ENCODE data around the gene ANKRD10.
"Not testable (repeated sequence)": the region's sequence is repeated elsewhere in the genome, so short reads cannot be mapped to it uniquely, and the experiment has no call there.

ANKRD10 gene

DNA sequence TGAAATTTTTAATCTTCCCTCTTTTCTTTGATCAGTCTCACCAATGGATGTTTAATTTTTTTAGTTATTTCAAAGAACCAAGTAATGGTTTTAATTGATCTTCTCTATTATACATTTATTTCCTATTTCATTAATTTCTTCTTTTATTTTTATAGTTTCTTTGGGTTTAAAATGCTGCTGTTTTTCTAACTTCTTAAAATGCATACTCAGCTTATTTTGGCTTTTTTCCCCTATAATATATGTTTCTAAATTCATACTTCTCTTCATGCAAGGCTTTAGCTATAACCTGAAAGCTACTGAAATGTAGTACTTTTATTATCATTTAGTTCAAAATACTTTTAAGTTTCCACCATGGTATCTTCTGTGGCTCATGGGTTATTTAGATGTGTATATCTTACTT lies 53.9 kb downstream of the ANKRD10 start:
- DNase-seq: no peak

DNA sequence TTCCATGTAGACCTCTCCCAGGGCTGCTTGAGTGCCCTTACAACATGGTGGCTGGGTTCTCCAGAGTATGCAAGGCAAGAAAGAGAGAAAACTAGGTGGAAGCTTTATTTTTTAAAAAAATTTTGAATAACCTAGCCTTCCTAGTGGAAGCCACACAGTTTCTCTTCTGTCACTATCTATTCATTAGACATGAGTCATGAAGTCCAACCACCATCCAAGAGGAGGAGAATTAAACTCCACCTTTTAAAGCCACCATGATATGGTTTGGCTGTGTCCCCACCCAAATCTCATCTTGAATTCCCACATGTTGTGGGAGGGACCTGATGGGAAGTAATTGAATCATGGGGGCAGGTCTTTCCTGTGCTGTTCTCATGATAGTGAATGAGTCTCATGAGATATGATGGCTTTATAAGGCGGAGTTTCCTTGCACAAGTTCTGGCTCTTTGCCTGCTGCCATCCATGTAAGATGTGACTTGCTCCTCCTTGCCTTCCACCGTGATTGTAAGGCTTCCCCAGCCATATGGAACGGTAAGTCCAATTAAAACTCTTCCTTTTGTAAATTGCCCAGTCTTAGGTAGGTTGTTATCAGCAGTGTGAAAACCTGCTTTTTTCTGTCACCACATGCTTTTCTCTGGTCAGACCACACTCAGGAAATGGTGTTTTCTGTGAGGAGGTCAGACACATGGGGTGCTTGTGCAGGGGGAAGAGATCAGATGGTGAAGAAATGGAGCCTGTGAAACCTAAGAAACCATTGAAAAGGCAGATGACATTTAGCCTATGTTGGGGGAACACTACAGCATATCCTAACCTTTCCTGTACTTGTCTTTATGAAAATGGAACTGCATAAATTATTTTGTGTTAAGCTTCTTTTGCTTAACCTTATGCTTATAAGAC lies 57.7 kb downstream of the ANKRD10 start:
- no peak for DNase-seq

DNA sequence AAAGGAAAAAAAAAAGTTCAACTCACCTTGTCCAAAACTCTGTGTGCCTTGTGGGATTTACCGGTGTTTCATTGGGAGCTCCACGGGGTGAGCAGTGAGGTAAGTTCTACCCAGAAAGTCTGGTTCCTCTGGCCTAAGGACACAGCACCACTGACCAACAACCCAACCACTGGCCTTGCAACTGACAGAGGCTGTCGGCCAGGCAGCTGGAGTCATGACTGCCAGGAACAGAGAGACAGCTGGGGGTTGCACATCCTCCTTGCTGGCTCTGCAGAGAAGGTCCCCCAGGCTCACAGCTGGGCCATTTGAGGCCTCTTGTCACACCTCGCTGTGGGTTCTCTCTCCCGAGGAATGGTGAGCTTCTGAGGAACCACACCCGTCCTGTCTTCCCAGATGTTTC lies 59.5 kb downstream of the ANKRD10 start:
- no peak for DNase-seq

DNA sequence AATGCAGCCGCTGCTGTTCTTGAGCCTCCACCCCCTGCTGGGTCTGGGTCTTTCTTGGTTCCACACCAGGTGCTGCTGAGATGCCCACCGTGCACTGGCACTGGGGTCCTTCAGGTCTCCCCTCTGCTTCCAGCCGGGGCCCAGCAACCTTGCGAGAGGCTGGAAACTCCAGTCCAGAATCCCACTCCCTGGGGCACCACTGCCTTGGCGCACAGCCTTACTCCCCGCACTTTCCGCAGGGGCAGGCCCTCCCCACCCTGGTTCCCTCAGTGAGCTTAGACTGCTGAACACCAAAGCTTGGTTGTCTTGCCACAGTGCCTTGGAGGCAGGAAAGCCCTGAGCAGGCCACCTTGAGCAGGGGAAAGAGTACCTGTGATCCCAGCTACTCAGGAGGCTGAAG lies 60.0 kb downstream of the ANKRD10 start:
- no peak for DNase-seq

DNA sequence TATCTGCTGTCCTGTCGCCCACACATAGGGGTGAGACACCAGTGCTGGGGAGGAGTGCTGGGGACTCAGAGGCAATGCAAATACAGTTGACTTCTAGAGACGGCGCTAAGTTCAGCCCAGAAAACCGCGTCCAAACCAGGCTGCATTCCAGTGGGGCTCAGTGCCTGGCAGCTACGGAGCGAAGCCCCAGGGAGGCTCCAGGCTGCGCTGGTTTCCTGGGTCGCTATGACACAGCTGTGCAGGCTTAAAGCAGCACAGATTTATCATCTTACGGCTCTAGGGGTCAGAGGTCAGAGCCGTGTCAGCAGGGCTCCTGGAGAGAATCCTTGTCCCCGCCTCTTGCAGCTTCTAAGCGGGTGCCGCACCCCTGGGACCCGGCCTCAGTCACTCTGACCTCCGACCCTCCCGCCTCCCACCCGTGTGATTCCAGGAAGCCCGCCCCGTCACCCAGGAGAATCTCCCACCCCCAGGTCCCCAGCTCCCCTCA lies 61.6 kb downstream of the ANKRD10 start:
- DNase-seq: no peak

DNA sequence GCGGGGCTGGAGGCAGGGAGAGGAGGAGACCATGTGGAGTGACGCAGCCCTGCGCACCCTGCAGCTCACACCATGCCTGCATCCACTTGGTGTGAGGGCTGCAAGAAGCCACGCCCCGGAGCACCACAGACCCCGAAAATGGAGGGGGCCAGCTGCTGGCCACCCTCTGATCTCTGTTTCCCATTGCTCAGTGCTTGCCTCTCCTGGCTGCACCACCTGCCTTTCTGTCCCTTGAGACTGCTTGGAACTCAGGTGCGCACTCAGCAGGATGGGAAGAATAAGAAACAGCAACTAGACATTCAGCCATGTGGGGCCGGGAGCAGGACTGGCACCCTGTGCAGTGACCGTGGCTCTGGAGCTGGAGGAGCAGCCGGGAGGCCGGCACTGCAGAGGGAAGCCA lies 64.0 kb downstream of the ANKRD10 start:
- no peak for DNase-seq

DNA sequence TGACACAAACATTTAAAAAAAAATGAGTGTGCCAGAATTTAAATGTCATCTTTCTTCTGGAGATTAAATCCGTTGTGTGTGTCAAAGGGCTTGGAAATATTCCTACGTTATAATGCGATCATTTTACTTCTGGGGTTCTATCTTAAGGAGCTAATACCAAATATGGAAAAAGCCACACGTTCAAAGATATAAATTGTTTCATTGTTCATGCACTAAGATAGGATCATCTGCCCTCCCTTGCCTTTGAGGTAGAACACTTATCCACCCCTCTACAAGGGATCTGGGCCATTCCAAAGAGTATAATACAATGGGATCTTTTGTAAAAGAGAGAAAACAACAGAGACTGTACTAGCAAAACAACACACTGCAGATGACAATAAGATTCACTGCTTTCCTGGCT lies 64.9 kb downstream of the ANKRD10 start:
- DNase-seq: no peak

DNA sequence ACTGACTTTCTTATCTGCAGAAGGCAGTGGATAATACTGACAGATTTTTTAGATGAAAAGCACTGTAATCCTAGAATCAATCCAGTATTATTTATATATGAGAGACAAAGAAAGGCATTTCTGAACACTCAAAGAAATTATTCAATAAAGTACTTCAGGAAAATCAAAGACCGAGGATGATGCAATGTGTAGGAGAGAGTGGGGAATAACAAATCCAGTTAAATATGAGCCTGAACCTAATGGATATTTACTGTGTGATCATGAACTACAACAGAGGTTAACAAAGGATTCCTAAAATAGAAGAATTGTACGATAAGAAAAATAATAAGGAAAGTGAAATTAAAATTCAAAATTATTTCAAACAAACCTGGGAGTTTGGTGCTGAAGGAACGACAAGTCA lies 69.3 kb downstream of the ANKRD10 start:
- no peak for DNase-seq

DNA sequence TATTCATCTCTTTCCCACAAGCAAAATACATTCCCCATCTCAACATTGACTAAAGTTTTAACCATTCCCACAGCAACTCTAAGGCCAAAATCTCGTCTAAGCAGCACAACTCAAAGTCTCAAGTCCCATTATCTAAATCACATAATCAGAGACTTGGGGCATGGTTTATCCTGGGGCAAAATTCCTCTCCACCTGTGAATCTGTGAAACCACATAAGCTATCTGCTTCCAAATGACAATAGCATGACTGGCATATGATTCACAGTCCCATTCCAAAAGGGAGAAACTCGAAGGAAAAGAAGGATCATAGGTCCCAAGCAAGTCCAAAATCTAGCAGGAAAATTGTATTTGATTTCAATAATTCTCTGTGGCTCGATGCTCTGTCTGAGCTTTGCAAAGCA lies 73.0 kb downstream of the ANKRD10 start:
- DNase-seq: no peak

DNA sequence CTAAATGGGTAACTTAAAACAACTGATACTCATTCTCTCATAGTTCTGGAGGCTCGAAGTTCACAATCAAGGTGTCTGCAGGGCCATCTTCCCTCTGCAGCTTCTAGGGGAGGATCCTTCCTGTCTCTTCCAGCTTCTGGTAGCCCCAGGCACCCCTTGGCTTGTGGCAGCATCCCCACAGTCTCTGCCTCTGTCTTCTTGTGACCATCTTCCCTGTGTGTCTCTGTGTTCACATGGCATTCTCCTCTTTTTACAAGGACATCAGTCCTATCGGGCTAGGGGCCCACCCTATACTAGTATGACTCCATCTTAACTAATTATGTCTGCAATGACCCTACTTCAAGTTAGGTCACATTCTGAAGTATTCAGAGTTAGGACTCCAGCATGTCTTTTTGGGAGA lies 73.5 kb downstream of the ANKRD10 start:
- no peak for DNase-seq

DNA sequence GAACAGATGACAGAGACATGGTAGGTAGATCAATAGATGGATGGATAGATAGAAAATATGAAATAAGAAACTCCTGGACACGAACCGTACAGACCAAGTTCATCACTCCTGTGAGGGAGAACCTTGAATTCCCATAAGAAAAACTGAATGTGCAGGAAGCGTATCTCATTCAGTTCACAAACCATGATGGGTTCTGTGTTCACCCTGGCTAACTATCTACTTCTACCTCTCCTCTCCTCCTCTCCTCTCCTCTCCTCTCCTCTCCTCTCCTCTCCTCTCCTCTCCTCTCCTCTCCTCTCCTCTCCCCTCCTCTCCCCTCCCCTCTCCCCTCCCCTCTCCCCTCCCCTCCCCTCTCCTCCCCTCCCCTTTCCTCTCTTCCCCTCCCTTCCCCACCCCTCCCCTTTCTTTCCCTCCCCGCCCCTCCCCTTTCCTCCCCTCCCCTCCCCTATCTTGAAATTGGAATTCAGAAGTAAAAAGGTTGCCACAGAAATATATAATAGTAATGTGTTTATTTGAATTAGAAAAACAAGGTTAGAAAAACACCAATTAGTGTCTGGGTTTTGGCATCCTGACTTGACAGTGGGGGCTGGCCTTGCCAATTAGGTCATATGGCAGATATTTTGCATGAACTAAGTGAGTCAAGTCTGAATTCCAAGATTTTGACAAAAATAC lies 75.9 kb downstream of the ANKRD10 start:
- no peak for DNase-seq

DNA sequence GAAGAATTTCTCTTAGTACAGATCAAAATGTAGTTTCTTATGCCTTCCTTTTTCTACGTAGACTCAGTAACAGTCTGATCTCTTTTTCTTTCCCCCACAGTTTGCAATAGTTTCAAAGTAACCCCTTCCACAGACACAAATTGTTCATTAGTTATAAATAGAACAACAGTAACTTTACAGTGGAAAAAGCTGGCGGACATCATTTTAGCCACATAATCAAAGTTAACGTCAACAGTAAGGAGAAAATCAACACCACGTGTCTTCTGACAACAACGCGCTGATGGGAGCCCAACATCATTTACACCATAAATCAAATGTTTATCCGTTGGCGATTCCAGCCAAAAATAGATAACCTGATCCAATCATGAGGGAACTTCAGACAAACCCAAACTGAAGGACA lies 76.8 kb downstream of the ANKRD10 start:
- no peak for DNase-seq

DNA sequence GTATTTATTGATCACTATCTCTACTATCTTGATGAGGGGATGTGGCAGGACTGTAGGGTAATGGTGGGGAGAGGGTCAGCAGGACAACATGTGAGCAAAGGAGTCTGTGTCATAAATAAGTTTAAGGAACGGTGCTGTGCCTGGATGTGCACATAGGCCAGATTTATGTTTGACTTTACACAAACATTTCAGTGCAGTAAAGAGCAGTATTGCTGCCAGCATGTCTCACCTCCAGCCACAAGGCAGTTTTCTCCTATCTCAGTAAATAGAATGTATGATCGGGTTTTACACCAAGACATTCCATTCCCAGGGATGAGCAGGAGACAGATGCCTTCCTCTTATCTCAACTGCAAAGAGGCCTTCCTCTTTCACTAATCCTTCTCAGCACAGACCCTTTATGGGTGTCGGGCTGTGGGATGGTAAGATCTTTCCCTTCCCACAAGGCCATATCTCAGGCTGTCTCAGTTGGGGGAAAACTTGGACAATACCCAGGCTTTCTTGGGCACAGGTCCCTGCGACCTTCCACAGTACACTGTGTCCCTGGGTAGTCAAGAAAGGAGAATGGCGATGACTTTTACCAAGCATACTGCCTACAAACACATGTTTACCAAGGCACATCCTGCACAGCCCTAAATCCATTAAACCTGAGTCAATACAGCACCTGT lies 77.3 kb downstream of the ANKRD10 start:
- not testable (repeated sequence) for DNase-seq

DNA sequence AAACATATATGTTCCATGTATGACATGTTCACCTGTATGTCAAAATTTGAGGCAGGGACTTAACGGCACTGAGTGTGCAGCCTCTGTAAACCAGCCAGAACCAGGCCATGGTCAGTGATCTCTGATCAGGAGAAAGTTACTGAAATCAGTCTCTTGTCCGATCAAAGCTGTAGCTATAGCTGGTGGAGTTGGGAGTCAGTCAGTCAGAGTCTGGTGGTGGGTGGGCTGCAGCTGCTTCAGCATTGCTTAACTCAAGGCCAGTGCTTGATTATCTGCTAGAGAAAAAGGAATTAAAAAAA lies 78.3 kb downstream of the ANKRD10 start:
- DNase-seq: no peak

DNA sequence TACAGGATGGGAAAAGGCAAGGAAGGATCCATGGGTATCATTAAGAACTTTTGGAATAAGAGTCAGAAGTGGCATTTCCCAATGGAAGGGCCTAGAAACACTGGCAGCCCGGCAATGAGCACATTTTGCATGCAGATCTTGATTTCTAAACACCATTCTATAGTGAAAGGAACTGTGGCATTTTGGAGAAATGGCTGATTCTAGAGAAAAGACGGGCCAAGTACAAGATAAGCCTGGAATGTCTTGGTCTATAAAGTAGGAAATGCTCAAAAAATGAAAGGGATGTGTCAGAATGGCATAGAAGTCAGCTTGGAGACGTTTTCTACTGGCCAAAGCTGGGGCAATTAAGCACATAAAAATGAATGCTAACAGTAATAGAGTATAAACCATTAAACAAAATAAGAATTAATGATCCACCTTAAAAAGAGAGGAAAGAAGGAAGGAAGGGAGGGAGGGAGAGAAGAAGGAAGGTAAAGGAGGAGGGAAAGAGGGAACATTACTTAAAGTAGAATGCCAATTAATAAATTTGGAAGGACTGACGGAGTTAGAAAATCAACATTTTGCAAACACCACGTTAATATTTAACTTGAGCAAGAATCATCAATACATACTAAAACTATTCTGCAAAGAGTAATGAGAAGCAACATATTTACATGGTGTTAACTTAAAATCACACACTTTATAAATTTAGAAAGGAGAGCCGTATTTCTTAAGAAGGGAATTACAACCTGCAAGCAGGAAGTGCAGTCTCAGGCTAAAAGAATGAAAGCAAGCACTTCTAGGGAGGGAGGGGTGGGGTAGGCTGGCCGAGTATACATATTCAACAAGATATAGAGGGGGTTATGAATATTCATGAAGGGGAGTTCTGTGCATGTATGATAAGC lies 78.9 kb downstream of the ANKRD10 start:
- no peak for DNase-seq

DNA sequence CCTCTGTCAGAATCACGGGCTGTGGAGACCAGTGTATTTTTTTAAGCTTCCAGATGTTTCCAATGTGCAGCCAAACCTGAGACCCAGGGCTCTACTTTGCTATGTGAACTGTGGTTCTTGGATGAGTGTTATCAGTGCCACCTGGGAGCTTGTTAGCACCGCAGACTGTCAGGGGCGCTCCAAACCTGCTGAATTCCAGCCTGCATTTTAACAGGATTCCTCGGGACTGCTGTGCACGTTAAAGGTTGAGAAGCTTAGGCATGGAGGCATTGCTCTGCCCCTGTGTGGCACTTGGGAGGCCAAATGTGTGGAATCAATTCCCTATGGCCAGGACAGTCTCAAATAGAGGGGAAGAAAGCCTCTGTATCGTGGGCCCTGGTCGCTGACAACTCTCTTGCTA lies 80.3 kb downstream of the ANKRD10 start:
- no peak for DNase-seq

DNA sequence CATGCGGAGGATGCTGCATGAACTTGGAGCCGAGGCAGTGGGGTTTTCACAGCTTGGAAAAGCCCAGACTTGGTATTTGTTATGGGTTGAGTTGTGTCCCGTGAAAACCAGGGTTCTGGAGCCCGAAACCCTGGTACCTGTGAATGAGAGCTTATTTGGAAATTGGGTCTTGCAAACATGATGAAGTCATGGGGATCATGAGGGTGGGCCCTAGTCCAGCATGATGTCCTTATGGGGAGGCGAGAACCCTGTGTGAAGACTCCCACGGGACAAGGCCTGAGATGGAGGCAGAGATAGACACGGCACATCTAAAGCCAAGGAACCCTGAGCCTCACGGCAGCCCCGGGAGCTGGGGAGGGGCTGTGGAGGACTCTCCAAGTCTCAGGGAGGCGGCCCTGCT lies 82.3 kb downstream of the ANKRD10 start:
- no peak for DNase-seq

DNA sequence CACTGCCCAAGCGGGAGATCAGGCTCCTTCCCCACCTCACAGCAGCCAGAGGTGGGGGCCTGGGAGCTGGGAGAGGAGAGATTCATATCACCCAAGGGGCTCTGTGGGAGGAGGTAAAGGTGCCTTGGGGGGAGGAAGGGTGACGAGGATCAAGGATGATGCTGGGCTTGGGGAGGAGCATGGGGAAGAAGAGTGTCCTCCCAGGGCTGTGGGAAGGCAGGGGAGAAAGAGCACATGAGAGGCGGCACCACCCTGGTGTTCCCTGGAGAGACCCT lies 82.7 kb downstream of the ANKRD10 start:
- DNase-seq: no peak

DNA sequence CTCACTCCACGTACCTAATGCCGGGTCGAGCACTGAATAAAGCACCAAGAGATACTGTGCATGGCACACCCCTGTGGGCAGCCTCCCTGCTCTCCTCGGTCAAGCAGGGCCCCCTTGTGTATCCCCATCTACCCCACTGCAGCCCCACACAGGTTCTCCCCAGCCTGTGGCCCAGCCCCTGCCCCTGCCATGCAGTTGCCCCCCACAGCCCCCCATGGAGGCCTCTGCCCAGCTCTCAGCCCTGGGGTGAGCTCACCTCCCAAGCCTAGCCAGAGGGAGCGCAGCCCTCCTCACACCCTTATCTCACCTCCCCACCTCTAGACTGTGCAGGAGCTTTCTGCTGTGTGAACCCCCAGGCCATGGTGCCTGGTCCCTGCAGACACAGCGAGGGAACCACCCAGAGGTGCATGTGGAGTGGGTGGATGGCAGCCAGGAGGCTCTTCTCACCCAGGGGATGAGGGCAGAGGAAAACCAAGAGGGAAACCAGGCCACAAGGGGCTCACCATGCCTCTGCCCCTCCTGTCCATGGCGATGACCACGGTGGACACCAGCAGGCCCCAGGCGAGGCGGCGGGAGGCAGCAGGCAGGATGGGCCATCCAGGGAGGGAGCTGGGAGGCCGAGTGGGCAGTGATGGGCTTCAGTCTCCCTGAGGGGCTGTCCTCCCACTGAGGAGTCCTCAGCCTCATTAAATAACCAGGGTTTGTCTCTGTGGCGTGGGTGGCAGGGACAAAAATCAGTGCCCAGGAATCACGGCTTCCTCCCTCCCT lies 83.2 kb downstream of the ANKRD10 start:
- DNase-seq: no peak

DNA sequence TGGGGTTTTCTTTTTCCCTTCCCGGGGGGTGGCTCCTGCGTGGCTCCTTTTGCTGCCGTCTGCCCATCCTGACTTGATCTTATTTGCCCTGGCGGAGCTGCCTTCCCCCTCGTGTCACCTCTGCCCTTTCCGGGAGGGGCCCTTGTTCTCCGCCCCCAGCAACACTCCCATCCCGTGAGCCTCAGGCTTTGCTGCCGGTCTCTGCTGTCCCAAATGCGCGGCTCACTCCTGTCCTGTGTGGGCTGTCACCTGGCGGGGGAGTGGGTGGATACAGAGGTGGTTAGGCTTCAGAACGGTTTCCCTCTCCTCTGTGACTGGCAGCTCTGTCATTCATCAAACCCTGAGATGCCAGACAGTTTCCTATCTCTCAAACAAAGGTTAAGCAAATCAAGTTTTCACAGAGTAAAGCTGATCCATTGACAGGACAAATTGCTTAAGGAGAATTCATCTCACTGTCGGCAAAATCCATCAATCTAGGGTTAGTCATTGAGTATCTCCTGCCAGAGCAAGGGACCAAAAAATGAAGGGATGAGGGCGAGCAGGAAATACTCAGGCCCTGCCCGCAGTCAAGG lies 84.0 kb downstream of the ANKRD10 start:
- DNase-seq: no peak

DNA sequence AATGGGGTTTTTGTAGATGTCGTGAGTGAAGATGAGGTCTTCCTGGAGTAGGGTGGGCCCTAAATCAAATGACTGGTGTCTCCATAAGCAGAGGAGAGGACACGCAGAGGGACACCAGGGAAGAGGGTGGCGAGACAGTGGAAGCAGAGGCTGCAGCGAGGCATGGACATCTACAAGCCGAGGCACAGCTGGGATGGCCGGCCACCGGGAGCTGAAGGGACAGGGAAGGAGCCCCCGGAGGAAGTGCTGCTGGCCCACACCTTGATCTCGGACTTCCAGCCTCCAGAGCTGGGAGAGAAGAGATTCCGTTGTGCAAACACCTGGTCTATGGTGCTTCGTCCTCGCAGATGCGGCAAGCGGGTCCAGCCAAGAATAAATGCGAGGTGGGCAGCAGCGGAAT lies 84.5 kb downstream of the ANKRD10 start:
- DNase-seq: no peak

DNA sequence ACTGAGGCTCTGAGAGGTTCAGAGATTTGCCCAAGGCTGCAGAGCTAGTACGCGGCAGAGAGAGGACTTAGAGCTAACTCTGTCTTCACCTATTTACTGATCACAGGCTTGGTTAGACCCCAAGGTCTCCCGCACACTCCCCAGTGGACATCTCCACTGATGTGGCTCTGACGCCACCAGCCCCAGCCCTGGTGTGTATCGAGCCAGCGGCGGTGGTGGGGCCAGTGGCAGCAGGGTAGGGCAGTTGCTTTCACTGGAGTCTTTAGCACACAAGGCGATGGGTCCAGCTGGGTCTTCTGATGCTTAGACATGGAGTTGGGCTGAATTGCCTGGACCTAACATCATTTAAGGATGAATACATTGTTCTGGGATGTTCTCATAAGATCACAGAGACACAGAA lies 85.4 kb downstream of the ANKRD10 start:
- no peak for DNase-seq
